GM12878 (cell line): ENCODE results near the gene IBSP. TPM values are rescaled to one million over a fixed set of nuclear protein-coding genes. Genes with fewer than 3 reads are reported as not detected.

ENCODE experiments used
- ATAC-seq: fragments of 200-7000 bp; cut with Tn5 transposase; 3 replicates; pipeline ENCODE4 v1.9.1; 2020; ENCODE audit warnings: mild to moderate bottlenecking, moderate library complexity
- BruUV-seq: library from RNA; stranded (reverse); fragments of 400-500 nt; replicated peaks from 2 replicates; lab custom pipeline; 2021; lab: Mats Ljungman, UMichigan
- CTCF ChIA-PET: fragments of 300-600 bp; sonication (Branson Sonifier 250); formaldehyde crosslinking; extraction: SDS; loops from one replicate; lab custom pipeline; 2021; ENCODE audit warnings: inconsistent platforms; lab: Yijun Ruan, JAX
- POLR2A ChIA-PET: fragments of 350-600 bp; formaldehyde crosslinking; extraction: SDS; loops from one replicate; lab custom pipeline; 2021; ENCODE audit warnings: inconsistent platforms; lab: Charles Lee
- RAD21 ChIA-PET: fragments of 300-600 bp; sonication (Branson Sonifier 250); formaldehyde crosslinking; loops from one replicate; lab custom pipeline; 2023; ENCODE audit warnings: antibody characterized with exemption; ENCODE audit not compliant: unreplicated experiment; lab: Charles Lee
- SMC1A ChIA-PET: fragments of 300-600 bp; sonication (Branson Sonifier 250); formaldehyde crosslinking; loops from one replicate; lab custom pipeline; 2023; ENCODE audit not compliant: unreplicated experiment, uncharacterized antibody; lab: Charles Lee
- DNase-seq: peaks from one replicate; pipeline ENCODE4 v3.0.0-alpha.2; 2011; ENCODE audit warnings: low read depth, low spot score
- FAIRE-seq: peaks from 3 replicates; lab custom pipeline; 2011; peaks lifted over from hg19 to GRCh38; lab: Jason Lieb, UNC
- H2AFZ ChIP-seq: 2 replicates; pipeline ENCODE4 v1.6.0; 2011; ENCODE audit warnings: low read depth, low read length, control low read depth; ENCODE audit not compliant: control insufficient read depth
- H3K27ac ChIP-seq: 2 replicates; pipeline ENCODE4 v1.5.1; 2011; ENCODE audit warnings: control low read depth; ENCODE audit not compliant: control insufficient read depth, insufficient read depth
- H3K27me3 ChIP-seq, 2 experiments: replicated peaks in 1 of 2; 2 replicates each; pipeline versions ENCODE4 v1.6.0 to v1.6.1; 2011; ENCODE audit warnings: low read length in 1 of 2; ENCODE audit not compliant: control insufficient read depth in 2 of 2, insufficient read depth in 2 of 2
- H3K36me3 ChIP-seq, 2 experiments: 2 replicates each; pipeline ENCODE4 v1.5.1; 2011; ENCODE audit warnings: low read length in 1 of 2; ENCODE audit not compliant: control insufficient read depth in 2 of 2, insufficient read depth in 2 of 2
- H3K4me1 ChIP-seq: 2 replicates; pipeline ENCODE4 v1.6.1; 2011; ENCODE audit warnings: mild to moderate bottlenecking, low read length, moderate library complexity, mixed read lengths; ENCODE audit not compliant: control insufficient read depth, insufficient read depth
- H3K4me2 ChIP-seq: 2 replicates; pipeline ENCODE4 v1.6.0; 2011; ENCODE audit warnings: control low read depth; ENCODE audit not compliant: control insufficient read depth, insufficient read depth
- H3K4me3 ChIP-seq: fragments of 200-600 bp; sonication (generic); 2 replicates; pipeline ENCODE4 v1.5.1; 2016
- H3K79me2 ChIP-seq: 2 replicates; pipeline ENCODE4 v1.6.0; 2011; ENCODE audit warnings: low read length; ENCODE audit not compliant: control insufficient read depth, insufficient read depth
- H3K9ac ChIP-seq: 2 replicates; pipeline ENCODE4 v1.8.0; 2011; ENCODE audit warnings: low read length, control low read depth, mixed read lengths; ENCODE audit not compliant: control insufficient read depth, insufficient read depth
- H3K9me3 ChIP-seq: replicated peaks from 3 replicates; pipeline ENCODE4 v1.5.1; 2011; ENCODE audit warnings: mild to moderate bottlenecking, low read length; ENCODE audit not compliant: control insufficient read depth, insufficient read depth
- H4K20me1 ChIP-seq: 2 replicates; pipeline ENCODE4 v1.6.0; 2011; ENCODE audit not compliant: control insufficient read depth, insufficient read depth
- BCL3 ChIP-seq: IDR thresholded peaks from 2 replicates; pipeline ENCODE4 v1.6.1; 2011; ENCODE audit warnings: borderline replicate concordance, low read depth, mild to moderate bottlenecking, moderate library complexity, low read length; ENCODE audit not compliant: insufficient read depth, poor library complexity, severe bottlenecking
- BHLHE40 ChIP-seq, 2 experiments: fragments of 450-650 bp in 1 of 2; IDR thresholded peaks; 2 replicates each; pipeline ENCODE4 v1.6.1; 2011 to 2017; ENCODE audit warnings: low read depth in 2 of 2, borderline replicate concordance in 1 of 2, improper control_type of control experiment in 1 of 2, low read length in 1 of 2, mild to moderate bottlenecking in 1 of 2
- CBX3 ChIP-seq: fragments of 200-600 bp; sonication (generic); IDR thresholded peaks from 2 replicates; pipeline ENCODE4 v1.6.1; 2016; ENCODE audit warnings: low read depth, borderline replicate concordance
- ELK1 ChIP-seq: IDR thresholded peaks from 2 replicates; pipeline ENCODE4 v1.6.1; 2012; ENCODE audit warnings: low read depth, low read length, improper control_type of control experiment
- HDAC2 ChIP-seq: fragments of 200-600 bp; sonication (generic); IDR thresholded peaks from 2 replicates; pipeline ENCODE4 v1.6.1; 2017
- TARDBP ChIP-seq: IDR thresholded peaks from 2 replicates; pipeline ENCODE4 v1.6.1; 2016; ENCODE audit warnings: borderline replicate concordance
- YBX1 ChIP-seq: fragments of 450-650 bp; IDR thresholded peaks from 2 replicates; pipeline ENCODE4 v1.6.1; 2016; ENCODE audit warnings: antibody characterized with exemption
- ZNF217 ChIP-seq: fragments of 450-650 bp; IDR thresholded peaks from 2 replicates; pipeline ENCODE4 v1.6.1; 2017; ENCODE audit warnings: antibody characterized with exemption, mild to moderate bottlenecking
- WGBS: methylation state at CpG from one replicate; pipeline ENCODE4 v1.1.6; 2016; ENCODE audit warnings: low lambda C conversion rate; ENCODE audit not compliant: insufficient replicate concordance, insufficient coverage; ENCODE audit errors: missing lambda C conversion rate; 5-methylcytosine and 5-hydroxymethylcytosine counted together
- in situ Hi-C: fragments of 300-500 bp; cut with MboI; formaldehyde crosslinking; loops from 9 replicates; pipeline ENCODE4 v1.14.3; 2018; ENCODE audit warnings: mixed read lengths
- intact Hi-C: fragments of 100-400 bp; cut with micrococcal nuclease; formaldehyde crosslinking; loops from one replicate; pipeline ENCODE4 v1.14.2; 2022; ENCODE audit not compliant: unreplicated experiment
- polyA plus RNA-seq, 11 experiments: library from polyadenylated mRNA; depleted of rRNA in 4 of 11; unstranded in 6 of 11; stranded (reverse) in 5 of 11; fragments of >200 nt; fragmentation: Nextera tagmentation in 4 of 11; fragmentation: Illumina TruSeq in 1 of 11; extraction: Ambion mirVana in 4 of 11; extraction: Trizol in 1 of 11; gene quantifications; 1 replicate in 1 of 11; 2 replicates in 10 of 11; pipeline versions ENCODE4 v1.2.1 to v1.2.3, GENCODE V29; 2011 to 2016; ENCODE audit warnings: inconsistent platforms in 2 of 11, missing spikeins in 2 of 11, low read depth in 1 of 11
- total RNA-seq, 4 experiments: library from RNA; depleted of rRNA in 3 of 4; stranded (reverse); fragments of >200 nt in 3 of 4; fragmentation: Illumina TruSeq in 1 of 4; extraction: Trizol in 1 of 4; gene quantifications; 2 replicates each; pipeline versions ENCODE4 v1.2.1 to v1.2.3, GENCODE V29; 2013 to 2021

The IBSP gene
- total and polyA plus RNA-seq, 10 of the 15 experiments (the other 5 are each of a cell fraction or from before 2014, with no cell fraction given) = not detected

- POLR2A ChIA-PET = interaction anchor here (0.6 kb wide), 1 partner anchor 430 kb away, joined by 3 read pairs; no protein-coding TSS in a partner anchor
- Histone ChIP-seq H3K27me3 (no peaks in the 10 kb centered on the region), H3K9me3 (no peaks in the 10 kb centered on the region), H4K20me1 (no peaks in the 10 kb centered on the region), H3K36me3 (no peaks in the 10 kb centered on the region), H3K9ac (no peak overlapping the region), H2AFZ (no peak overlapping the region), H3K27ac (no peak overlapping the region), H3K4me2 (no peak overlapping the region), H3K4me1 (no peaks in the 10 kb centered on the region), H3K4me3 (no peak overlapping the region), H3K79me2 (no peaks in the 10 kb centered on the region)
- SMC1A ChIA-PET = no interaction called here
- WGBS = 68% methylated on average over 2 of the region's 2 CpGs
- in situ Hi-C loops = no loop called here
- DNase-seq = no peak
- no peak for FAIRE-seq
- BruUV-seq = no TSS peak
- TF ChIP-seq BHLHE40 (IDR thresholded peaks at IDR 0.05; ENCODE audit: borderline replicate concordance in 1 of 2, low read depth in 2 of 2, low read length in 1 of 2) = no peak
- TF ChIP-seq BCL3 = no peak
- TF ChIP-seq ZNF217 = no peak
- TF ChIP-seq CBX3 = no peak
- no peak for TF ChIP-seq HDAC2
- no peak for TF ChIP-seq TARDBP
- no peak for TF ChIP-seq YBX1
- no peak for TF ChIP-seq ELK1
- intact Hi-C loops = no loop called here
- RAD21 ChIA-PET = no interaction called here
- no peak for ATAC-seq
- CTCF ChIA-PET = no interaction called here
Observed at GRCh38 chr4:87811977-87812376, 12.6 kb downstream of the IBSP start.
